Measurements from ENCODE around the gene FILIP1.

Gene FILIP1

GRCh38 chr6:75494290-75494689 lies 690 bp upstream of the FILIP1 start:
- DNase-seq (ENCODE audit: insufficient read length, low spot score) (no peak), FAIRE-seq (no peak)

GRCh38 chr6:75492386-75493153 lies 1.0 kb downstream of the FILIP1 start:
- no peak for DNase-seq (ENCODE audit: insufficient read length, low spot score)
- FAIRE-seq, result no peak

- FAIRE-seq (no peak), DNase-seq (ENCODE audit: insufficient read length, low spot score) (no peak)
Measured at GRCh38 chr6:75491291-75491690, 2.3 kb downstream of the FILIP1 start.

GRCh38 chr6:75490706-75491105 lies 2.9 kb downstream of the FILIP1 start:
- FAIRE-seq (no peak), DNase-seq (ENCODE audit: insufficient read length, low spot score) (no peak)

GRCh38 chr6:75489025-75489424 lies 4.6 kb downstream of the FILIP1 start:
- FAIRE-seq (no peak), DNase-seq (ENCODE audit: insufficient read length, low spot score) (no peak)

- DNase-seq (ENCODE audit: insufficient read length, low spot score), result no peak
- no peak for FAIRE-seq
Measured at GRCh38 chr6:75488033-75488432, 5.6 kb downstream of the FILIP1 start.

GRCh38 chr6:75486850-75487518 lies 6.6 kb downstream of the FILIP1 start:
- DNase-seq (ENCODE audit: insufficient read length, low spot score) (no peak), FAIRE-seq (no peak)

- FAIRE-seq (no peak), DNase-seq (ENCODE audit: insufficient read length, low spot score) (no peak)
Measured at GRCh38 chr6:75484535-75484934, 9.1 kb downstream of the FILIP1 start.

GRCh38 chr6:75483136-75483952 lies 10.3 kb downstream of the FILIP1 start:
- no peak for DNase-seq (ENCODE audit: insufficient read length, low spot score)
- FAIRE-seq, result no peak

GRCh38 chr6:75481936-75482593 lies 11.5 kb downstream of the FILIP1 start:
- FAIRE-seq, result no peak

GRCh38 chr6:75481394-75481793 lies 12.2 kb downstream of the FILIP1 start:
- FAIRE-seq (no peak), DNase-seq (ENCODE audit: insufficient read length, low spot score) (no peak)

More at GRCh38 chr6:75481936-75482593, 11.5 kb downstream of the FILIP1 start:
- DNase-seq (ENCODE audit: insufficient read length, low spot score), result no peak

- DNase-seq (ENCODE audit: insufficient read length, low spot score), result no peak
- no peak for FAIRE-seq
Measured at GRCh38 chr6:75480425-75480824, 13.2 kb downstream of the FILIP1 start.

- DNase-seq (ENCODE audit: insufficient read length, low spot score) (no peak), FAIRE-seq (no peak)
Measured at GRCh38 chr6:75479712-75480111, 13.9 kb downstream of the FILIP1 start.

GRCh38 chr6:75478929-75479328 lies 14.7 kb downstream of the FILIP1 start:
- DNase-seq (ENCODE audit: insufficient read length, low spot score), result no peak
- FAIRE-seq, result no peak

- DNase-seq (ENCODE audit: insufficient read length, low spot score) (no peak), FAIRE-seq (no peak)
Measured at GRCh38 chr6:75472885-75473284, 20.7 kb downstream of the FILIP1 start.

GRCh38 chr6:75467966-75468365 lies 25.6 kb downstream of the FILIP1 start:
- no peak for FAIRE-seq
- no peak for DNase-seq (ENCODE audit: insufficient read length, low spot score)

- no peak for FAIRE-seq
- DNase-seq (ENCODE audit: insufficient read length, low spot score), result no peak
Measured at GRCh38 chr6:75467284-75467683, 26.3 kb downstream of the FILIP1 start.

GRCh38 chr6:75466636-75467035 lies 27.0 kb downstream of the FILIP1 start:
- FAIRE-seq (no peak), DNase-seq (ENCODE audit: insufficient read length, low spot score) (no peak)

GRCh38 chr6:75463908-75464307 lies 29.7 kb downstream of the FILIP1 start:
- FAIRE-seq, result no peak
- no peak for DNase-seq (ENCODE audit: insufficient read length, low spot score)

- no peak for DNase-seq (ENCODE audit: insufficient read length, low spot score)
- no peak for FAIRE-seq
Measured at GRCh38 chr6:75463061-75463460, 30.5 kb downstream of the FILIP1 start.

GRCh38 chr6:75460681-75461080 lies 32.9 kb downstream of the FILIP1 start:
- FAIRE-seq (no peak), DNase-seq (ENCODE audit: insufficient read length, low spot score) (no peak)
